HCT116 (cell line): ENCODE results near the gene IGLL5. TPM values are rescaled to one million over a fixed set of nuclear protein-coding genes. Genes with fewer than 3 reads are reported as not detected.

Experiments
- ATAC-seq: fragments of 200-7000 bp; cut with Tn5 transposase; 2 replicates; pipeline ENCODE4 v1.9.1; 2020; ENCODE audit warnings: mild to moderate bottlenecking, moderate library complexity
- BruUV-seq: library from RNA; stranded (reverse); fragments of 400-500 nt; replicated peaks from 2 replicates; lab custom pipeline; 2021; lab: Mats Ljungman, UMichigan
- CTCF ChIA-PET: fragments of 300-600 bp; sonication (Branson Sonifier 250); formaldehyde crosslinking; loops from one replicate; lab custom pipeline; 2021; ENCODE audit warnings: antibody characterized with exemption; lab: Charles Lee
- POLR2A ChIA-PET: fragments of 300-600, 350-600 bp; sonication (Branson Sonifier 250); formaldehyde crosslinking; loops from one replicate; lab custom pipeline; 2021; ENCODE audit warnings: antibody characterized with exemption; lab: Charles Lee
- RAD21 ChIA-PET, 2 experiments: fragments of 300-600 bp; sonication (Branson Sonifier 250); formaldehyde crosslinking; loops; one replicate each; lab custom pipeline; 2023; ENCODE audit warnings: low total read pairs in 2 of 2; ENCODE audit not compliant: uncharacterized antibody in 2 of 2, unreplicated experiment in 2 of 2, low non-redundant PET in 1 of 2; lab: Charles Lee
- DNase-seq: peaks from one replicate; pipeline ENCODE4 v3.0.0-alpha.2; 2010; ENCODE audit warnings: low read depth, low spot score
- H2AFZ ChIP-seq: fragments of 200-600 bp; shearing (Covaris generic), sonication (generic); 2 replicates; pipeline ENCODE4 v1.6.1; 2017; ENCODE audit warnings: low read depth, mixed run types, mixed read lengths, antibody characterized with exemption, low read length; ENCODE audit not compliant: poor library complexity, severe bottlenecking
- H3K27ac ChIP-seq: 2 replicates; pipeline ENCODE4 v1.5.1; 2012; ENCODE audit warnings: low read depth, low read length
- H3K27me3 ChIP-seq: fragments of 200-600 bp; sonication (generic); 2 replicates; pipeline ENCODE4 v1.6.1; 2016; ENCODE audit warnings: mixed run types, low read length, mixed read lengths; ENCODE audit not compliant: insufficient read depth
- H3K36me3 ChIP-seq, 2 experiments: fragments of 200-500 bp in 1 of 2; fragments of 200-600 bp in 1 of 2; sonication (Bioruptor generic) in 1 of 2; sonication (generic) in 1 of 2; 2 replicates each; pipeline versions ENCODE4 v1.5.1 to v1.6.1; 2014 to 2016; ENCODE audit warnings: low read length in 2 of 2, inconsistent platforms in 1 of 2, mixed read lengths in 1 of 2, mixed run types in 1 of 2; ENCODE audit not compliant: insufficient read depth in 2 of 2, control insufficient read depth in 1 of 2
- H3K4me1 ChIP-seq, 2 experiments: fragments of 200-600 bp in 1 of 2; sonication (generic) in 1 of 2; 2 replicates each; pipeline versions ENCODE4 v1.5.1 to v1.6.1; 2012 to 2017; ENCODE audit warnings: low read length in 2 of 2, inconsistent platforms in 1 of 2, mild to moderate bottlenecking in 1 of 2, mixed read lengths in 1 of 2, mixed run types in 1 of 2, moderate library complexity in 1 of 2; ENCODE audit not compliant: insufficient read depth in 2 of 2, control insufficient read depth in 1 of 2
- H3K4me2 ChIP-seq: fragments of 200-600 bp; sonication (generic); 2 replicates; pipeline ENCODE4 v1.6.1; 2017; ENCODE audit warnings: mixed run types, low read length, mixed read lengths
- H3K4me3 ChIP-seq, 2 experiments: fragments of 200-600 bp in 1 of 2; sonication (generic) in 1 of 2; replicated peaks in 1 of 2; 2 replicates each; pipeline ENCODE4 v1.5.1; 2011 to 2016; ENCODE audit warnings: low read length in 2 of 2, control low read depth in 1 of 2, low read depth in 1 of 2, mild to moderate bottlenecking in 1 of 2, mixed read lengths in 1 of 2, mixed run types in 1 of 2
- H3K79me2 ChIP-seq: fragments of 200-600 bp; sonication (generic); 2 replicates; pipeline ENCODE4 v1.6.1; 2017; ENCODE audit warnings: mild to moderate bottlenecking, mixed run types, low read length, moderate library complexity, mixed read lengths; ENCODE audit not compliant: insufficient read depth
- H3K9ac ChIP-seq: fragments of 200-600 bp; sonication (generic); 2 replicates; pipeline ENCODE4 v1.6.1; 2016; ENCODE audit warnings: low read length, mixed read lengths
- H3K9me2 ChIP-seq: fragments of 200-600 bp; sonication (generic), shearing (Covaris generic); 2 replicates; pipeline ENCODE4 v1.6.1; 2017; ENCODE audit warnings: mixed run types, mild to moderate bottlenecking, moderate library complexity; ENCODE audit not compliant: insufficient read depth
- H3K9me3 ChIP-seq, 2 experiments: fragments of 200-500 bp in 1 of 2; fragments of 200-600 bp in 1 of 2; sonication (Bioruptor generic) in 1 of 2; sonication (generic) in 1 of 2; 2 replicates each; pipeline ENCODE4 v1.6.1; 2014 to 2017; ENCODE audit warnings: low read length in 2 of 2, mixed read lengths in 2 of 2, inconsistent platforms in 1 of 2, low read depth in 1 of 2, mild to moderate bottlenecking in 1 of 2, mixed run types in 1 of 2, moderate library complexity in 1 of 2; ENCODE audit not compliant: control insufficient read depth in 1 of 2, insufficient read depth in 1 of 2
- H4K20me1 ChIP-seq: fragments of 200-600 bp; sonication (generic), shearing (Covaris generic); 2 replicates; pipeline ENCODE4 v1.6.1; 2017; ENCODE audit warnings: mixed run types, mild to moderate bottlenecking, moderate library complexity; ENCODE audit not compliant: insufficient read depth
- CBX3 ChIP-seq: IDR thresholded peaks from 2 replicates; pipeline ENCODE4 v1.6.1; 2012; ENCODE audit warnings: low read depth
- CEBPB ChIP-seq: IDR thresholded peaks from 2 replicates; pipeline ENCODE4 v1.6.1; 2012; ENCODE audit warnings: low read depth
- EZH2 ChIP-seq: fragments of 200-600 bp; sonication (generic); IDR thresholded peaks from 2 replicates; pipeline ENCODE4 v1.6.1; 2017; ENCODE audit warnings: antibody characterized with exemption, mixed run types
- SIN3A ChIP-seq: IDR thresholded peaks from 2 replicates; pipeline ENCODE4 v1.6.1; 2012; ENCODE audit warnings: low read depth
- intact Hi-C: fragments of 100-400 bp; cut with micrococcal nuclease; formaldehyde crosslinking; loops from 2 replicates; pipeline ENCODE4 v1.10.0; 2022
- total RNA-seq: library from RNA; stranded (reverse); gene quantifications from one replicate; pipeline ENCODE4 v1.2.1, GENCODE V29; 2021; ENCODE audit not compliant: unreplicated experiment
- TF ChIP-seq, protein P1 (sequence below): IDR thresholded peaks from 2 replicates; pipeline ENCODE4 v1.6.1; 2012

Gene IGLL5
- total RNA-seq, 1 experiment from 2014 or later, result not detected

DNA sequence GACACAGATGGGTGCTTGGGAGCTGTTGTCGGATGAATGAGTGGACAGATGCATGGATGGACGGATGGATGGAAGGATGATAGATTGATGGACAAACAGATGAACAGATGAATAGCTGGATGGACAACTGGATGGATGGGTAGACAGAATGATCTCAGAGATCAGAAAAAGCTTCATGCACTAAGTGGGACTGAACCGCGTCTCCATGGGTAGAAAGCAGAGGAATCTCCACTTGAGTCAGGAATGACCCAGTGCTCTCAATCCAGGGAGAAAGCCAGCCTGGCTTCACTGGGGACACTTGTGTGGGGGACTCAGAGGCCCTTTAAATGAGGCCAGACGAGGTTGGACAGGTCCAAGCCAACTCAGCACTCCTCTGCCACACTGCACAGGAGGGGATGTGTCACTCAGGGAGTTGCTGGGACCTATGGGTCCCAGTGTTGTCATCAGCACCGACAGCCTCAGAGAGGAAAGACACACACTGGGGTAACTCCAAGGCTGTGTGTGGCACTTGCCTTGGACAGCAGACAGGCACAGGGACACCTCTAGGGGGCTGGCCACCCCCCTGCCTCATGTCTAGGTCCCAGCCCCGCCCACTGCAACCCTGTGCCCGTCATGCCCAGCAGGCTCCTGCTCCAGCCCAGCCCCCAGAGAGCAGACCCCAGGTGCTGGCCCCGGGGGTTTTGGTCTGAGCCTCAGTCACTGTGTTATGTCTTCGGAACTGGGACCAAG is 5.6 kb downstream of the IGLL5 start:
- intact Hi-C loops, result no loop called here
- Histone ChIP-seq H3K27me3 (peaks cover 56% of the 10 kb centered on the region), H3K9ac (no peak overlapping the region), H3K9me3 (no peaks in the 10 kb centered on the region), H4K20me1 (no peaks in the 10 kb centered on the region)
- peak; percentile 44; the same call in 1 of the 2 replicates for ATAC-seq
- POLR2A ChIA-PET, result no interaction called here
- TF ChIP-seq SIN3A (no peak), EZH2 (no peak)
- TF ChIP-seq, all 23 proteins: peak for 0
- H3K79me2 ChIP-seq, result no peaks in the 10 kb centered on the region
- H3K4me2 ChIP-seq, result no peak overlapping the region
- CTCF ChIA-PET, result no interaction called here
- RAD21 ChIA-PET, result no interaction called here
- no TSS peak for BruUV-seq
- H3K4me3 ChIP-seq, result no peak overlapping the region
- H3K27ac ChIP-seq, result no peak overlapping the region
- H3K9me2 ChIP-seq, result no peaks in the 10 kb centered on the region
- DNase-seq, result no peak
- no peaks in the 10 kb centered on the region for H3K36me3 ChIP-seq
- no peaks in the 10 kb centered on the region for H3K4me1 ChIP-seq
- H2AFZ ChIP-seq, result no peak overlapping the region

DNA sequence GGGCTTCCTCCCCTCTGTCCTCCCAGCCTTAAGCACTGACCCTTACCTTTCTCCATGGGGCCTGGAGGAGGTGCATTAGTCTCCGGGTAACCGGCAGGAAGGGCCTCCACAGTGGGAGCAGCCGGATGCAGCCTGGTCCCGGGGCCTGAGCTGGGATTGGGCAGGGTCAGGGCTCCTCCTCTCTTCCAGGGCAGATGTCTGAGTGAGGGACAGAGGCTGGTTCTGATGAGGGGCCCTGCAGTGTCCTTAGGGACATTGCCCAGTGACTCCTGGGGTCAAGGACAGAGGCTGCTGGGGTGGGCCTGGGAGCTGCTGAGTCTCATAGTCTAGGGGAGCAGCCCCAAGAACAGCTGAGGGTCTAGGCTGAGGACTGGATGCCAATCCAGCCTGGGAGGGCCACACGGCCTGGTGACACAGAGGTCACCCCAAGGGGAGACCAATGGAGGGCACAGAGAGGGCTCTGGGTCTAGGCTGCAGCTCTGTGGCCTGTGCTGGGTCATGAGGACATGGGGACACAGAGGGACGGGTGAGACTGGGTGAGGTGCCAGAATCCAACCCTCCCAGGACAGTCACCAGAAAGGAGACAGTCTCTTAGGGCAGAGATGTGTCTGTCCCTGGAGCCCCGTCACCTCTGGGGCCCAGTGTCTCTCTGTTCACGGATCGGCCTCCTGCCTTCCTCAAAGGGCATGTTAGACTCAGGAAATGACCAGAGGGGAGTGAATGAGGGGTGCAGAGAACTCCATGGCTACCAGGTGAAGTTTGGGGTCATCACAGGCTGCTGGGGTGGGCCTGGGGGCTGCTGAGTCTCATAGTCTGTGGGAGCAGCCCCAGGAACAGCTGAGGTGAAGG is 6.5 kb downstream of the IGLL5 start:
- no peaks in the 10 kb centered on the region for H3K4me1 ChIP-seq
- no peak overlapping the region for H3K4me2 ChIP-seq
- no peaks in the 10 kb centered on the region for H3K36me3 ChIP-seq
- ChIA-PET POLR2A (no interaction called here), CTCF (interaction anchor here (1.6 kb wide), 1 partner anchor 10 kb away, joined by 7 read pairs; no protein-coding TSS in a partner anchor)
- no peaks in the 10 kb centered on the region for H3K9me2 ChIP-seq
- H3K9ac ChIP-seq, result no peak overlapping the region
- ATAC-seq (no peak), DNase-seq (no peak)
- H2AFZ ChIP-seq, result no peak overlapping the region
- no peak overlapping the region for H3K27ac ChIP-seq
- peaks cover 57% of the 10 kb centered on the region for H3K27me3 ChIP-seq
- BruUV-seq, result no TSS peak
- no peaks in the 10 kb centered on the region for H4K20me1 ChIP-seq
- TF ChIP-seq, protein P1, sequence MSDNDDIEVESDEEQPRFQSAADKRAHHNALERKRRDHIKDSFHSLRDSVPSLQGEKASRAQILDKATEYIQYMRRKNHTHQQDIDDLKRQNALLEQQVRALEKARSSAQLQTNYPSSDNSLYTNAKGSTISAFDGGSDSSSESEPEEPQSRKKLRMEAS, result no peak
- TF ChIP-seq CEBPB (no peak), CBX3 (no peak)
- TF ChIP-seq, all 23 proteins: peak for 0
- Histone ChIP-seq H3K79me2 (no peaks in the 10 kb centered on the region), H3K4me3 (no peak overlapping the region), H3K9me3 (no peaks in the 10 kb centered on the region)
- RAD21 ChIA-PET, result interaction anchor here in 1 of 2 experiments (0.6 kb wide), 1 partner anchor 956 kb away, joined by 3 read pairs; no protein-coding TSS in a partner anchor
- intact Hi-C loops, result no loop called here
